Liver (tissue), 9 donors: Measurements from ENCODE around the gene ZNF276. TPM values are rescaled to one million over a fixed set of nuclear protein-coding genes. Genes with fewer than 3 reads are reported as not detected.

ENCODE experiments used
- DNase-seq: peaks from one replicate; pipeline ENCODE4 v3.0.0-alpha.2; 2017; ENCODE audit warnings: low spot score
- H3K27ac ChIP-seq, 2 donors: one replicate each; pipeline ENCODE4 v1.7.0; 2013; ENCODE audit warnings: inconsistent platforms in 2 of 2, low read length in 2 of 2, control low read depth in 1 of 2, low read depth in 1 of 2, mild to moderate bottlenecking in 1 of 2
- H3K27me3 ChIP-seq, 4 donors: one replicate each; pipeline versions ENCODE4 v1.6.1 to v1.7.0; 2013; ENCODE audit warnings: low read length in 3 of 4, inconsistent platforms in 1 of 4, mild to moderate bottlenecking in 1 of 4, moderate library complexity in 1 of 4; ENCODE audit not compliant: control insufficient read depth in 4 of 4, insufficient read depth in 4 of 4
- H3K36me3 ChIP-seq, 4 donors: one replicate each; pipeline versions ENCODE4 v1.6.1 to v1.7.0; 2013; ENCODE audit warnings: low read length in 3 of 4, mild to moderate bottlenecking in 3 of 4, low read depth in 1 of 4, moderate library complexity in 1 of 4; ENCODE audit not compliant: control insufficient read depth in 4 of 4, insufficient read depth in 3 of 4
- H3K4me1 ChIP-seq, 4 donors: one replicate each; pipeline versions ENCODE4 v1.6.1 to v1.7.0; 2013; ENCODE audit warnings: low read length in 3 of 4, mild to moderate bottlenecking in 3 of 4, moderate library complexity in 1 of 4; ENCODE audit not compliant: control insufficient read depth in 4 of 4, insufficient read depth in 4 of 4
- H3K4me3 ChIP-seq, 3 donors: one replicate each; pipeline versions ENCODE4 v1.6.1 to v1.7.0; 2013; ENCODE audit warnings: low read length in 3 of 3, control low read depth in 1 of 3, low read depth in 1 of 3, mild to moderate bottlenecking in 1 of 3
- H3K9ac ChIP-seq, 2 donors: one replicate each; pipeline ENCODE4 v1.7.0; 2013; ENCODE audit warnings: low read length in 2 of 2, mild to moderate bottlenecking in 2 of 2, moderate library complexity in 2 of 2, control low read depth in 1 of 2, low read depth in 1 of 2
- H3K9me3 ChIP-seq, 4 donors: one replicate each; pipeline versions ENCODE4 v1.6.1 to v1.7.0; 2013; ENCODE audit warnings: low read length in 3 of 4; ENCODE audit not compliant: control insufficient read depth in 4 of 4
- EGR1 ChIP-seq, 2 donors: IDR thresholded peaks; 2 replicates each; pipeline ENCODE4 v1.6.1; 2016 to 2018; ENCODE audit warnings: antibody characterized with exemption in 2 of 2, low read depth in 2 of 2
- FOXA1 ChIP-seq: IDR thresholded peaks from 2 replicates; pipeline ENCODE4 v1.6.1; 2016; ENCODE audit warnings: antibody characterized with exemption
- FOXA2 ChIP-seq: IDR thresholded peaks from 2 replicates; pipeline ENCODE4 v1.6.1; 2016; ENCODE audit warnings: antibody characterized with exemption
- GABPA ChIP-seq, 2 donors: IDR thresholded peaks in 1 of 2; conservative IDR thresholded peaks in 1 of 2; 2 replicates each; pipeline ENCODE4 v1.6.1; 2016; ENCODE audit warnings: antibody characterized with exemption in 2 of 2, mild to moderate bottlenecking in 1 of 2, moderate library complexity in 1 of 2
- HNF4A ChIP-seq, 2 donors: conservative IDR thresholded peaks; 2 replicates each; pipeline ENCODE4 v1.6.1; 2016; ENCODE audit warnings: antibody characterized with exemption in 2 of 2, mild to moderate bottlenecking in 2 of 2
- HNF4G ChIP-seq: IDR thresholded peaks from 2 replicates; pipeline ENCODE4 v1.6.1; 2016; ENCODE audit warnings: antibody characterized with exemption
- JUND ChIP-seq, 2 donors: IDR thresholded peaks; 2 replicates each; pipeline ENCODE4 v1.6.1; 2016; ENCODE audit warnings: antibody characterized with exemption in 2 of 2
- NR2F2 ChIP-seq: IDR thresholded peaks from 2 replicates; pipeline ENCODE4 v1.6.1; 2016; ENCODE audit warnings: antibody characterized with exemption
- RAD21 ChIP-seq, 2 donors: IDR thresholded peaks; 2 replicates each; pipeline ENCODE4 v1.6.1; 2016; ENCODE audit warnings: antibody characterized with exemption in 2 of 2, mild to moderate bottlenecking in 2 of 2
- RXRA ChIP-seq, 2 donors: IDR thresholded peaks; 2 replicates each; pipeline ENCODE4 v1.6.1; 2017 to 2018; ENCODE audit warnings: antibody characterized with exemption in 2 of 2, mild to moderate bottlenecking in 1 of 2
- SP1 ChIP-seq: IDR thresholded peaks from 2 replicates; pipeline ENCODE4 v1.6.1; 2018; ENCODE audit warnings: antibody characterized with exemption, mild to moderate bottlenecking
- TAF1 ChIP-seq: conservative IDR thresholded peaks from 2 replicates; pipeline ENCODE4 v1.6.1; 2016; ENCODE audit warnings: antibody characterized with exemption, mild to moderate bottlenecking
- YY1 ChIP-seq: IDR thresholded peaks from 2 replicates; pipeline ENCODE4 v1.6.1; 2016; ENCODE audit warnings: antibody characterized with exemption, mild to moderate bottlenecking
- WGBS: extraction: QIAGEN DNeasy Blood & Tissue Kit; methylation state at CpG from one replicate; pipeline ENCODE4 v1.1.7; 2013; 5-methylcytosine and 5-hydroxymethylcytosine counted together
- polyA plus RNA-seq, 2 donors: library from polyadenylated mRNA; stranded (reverse) in 1 of 2; unstranded in 1 of 2; fragments of 200-250 nt in 1 of 2; fragments of >200 nt in 1 of 2; fragmentation: Nextera tagmentation in 1 of 2; extraction: Ambion mirVana in 1 of 2; gene quantifications; one replicate each; pipeline versions ENCODE4 v1.2.1 to v1.2.3, GENCODE V29; 2013 to 2015
- total RNA-seq, 2 donors: library from RNA; depleted of rRNA; stranded (reverse); fragments of >200 nt; gene quantifications; one replicate each; pipeline ENCODE4 v1.2.3, GENCODE V29; 2014
- TF ChIP-seq, protein P1 (sequence below): IDR thresholded peaks from 2 replicates; pipeline ENCODE4 v1.6.1; 2016; ENCODE audit warnings: antibody characterized with exemption, mild to moderate bottlenecking
- TF ChIP-seq, protein P2 (sequence below): IDR thresholded peaks from 2 replicates; pipeline ENCODE4 v1.6.1; 2016; ENCODE audit warnings: antibody characterized with exemption
- TF ChIP-seq, protein P3 (sequence below): IDR thresholded peaks from 2 replicates; pipeline ENCODE4 v1.6.1; 2016; ENCODE audit warnings: antibody characterized with exemption
- TF ChIP-seq, protein P4 (sequence below): IDR thresholded peaks from 2 replicates; pipeline ENCODE4 v1.6.1; 2016; ENCODE audit warnings: antibody characterized with exemption
- TF ChIP-seq, protein P5 (sequence below): fragments of 150-350 bp; IDR thresholded peaks from 2 replicates; pipeline ENCODE4 v1.5.1; 2017; ENCODE audit warnings: improper control_type of control experiment, low read depth, low read length; ENCODE audit not compliant: missing input control
- donor health status: healthy.
- donor health status: healthy.
- donor health status: healthy.
- donor health status: healthy.
- donor health status: healthy.

Gene ZNF276
- total and polyA plus RNA-seq, 4 donors: 4.9 to 22.8 (median 8.7) TPM

DNA sequence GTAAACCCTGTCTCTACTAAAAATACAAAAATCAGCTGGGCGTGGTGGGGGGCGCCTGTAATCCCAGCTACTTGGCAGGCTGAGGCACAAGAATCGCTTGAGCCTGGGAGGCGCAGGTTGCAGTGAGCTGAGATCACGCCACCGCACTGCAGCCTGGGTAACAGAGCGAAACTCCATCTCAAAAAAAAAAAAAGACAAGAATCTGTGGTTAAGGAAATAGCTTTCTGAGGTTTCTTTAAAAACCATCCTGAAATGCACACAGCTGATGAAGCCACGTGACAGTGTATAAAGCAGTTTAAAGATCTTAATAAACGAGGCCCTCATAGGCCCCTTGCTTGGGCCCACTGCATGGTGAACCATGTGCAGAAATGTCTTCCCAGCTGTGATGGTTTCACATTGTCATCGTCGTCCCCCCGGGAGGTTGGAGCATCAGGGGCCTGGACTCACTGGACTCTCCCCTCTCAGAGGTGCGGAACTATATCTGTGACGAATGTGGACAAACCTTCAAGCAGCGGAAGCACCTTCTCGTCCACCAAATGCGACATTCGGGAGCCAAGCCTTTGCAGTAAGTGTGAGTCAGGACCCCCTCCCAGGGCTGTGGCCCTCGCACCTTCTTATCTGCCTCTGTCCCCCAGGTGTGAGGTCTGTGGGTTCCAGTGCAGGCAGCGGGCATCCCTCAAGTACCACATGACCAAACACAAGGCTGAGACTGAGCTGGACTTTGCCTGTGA, 16.2 kb downstream of the ZNF276 start:
- no peak for DNase-seq
- 94% methylated on average over 20 of the region's 20 CpGs for WGBS
- TF ChIP-seq YY1 (no peak), GABPA (IDR thresholded peaks at IDR 0.05 in 1 of 2, conservative IDR thresholded peaks at IDR 0.05 in 1 of 2) (no peak), SP1 (no peak), NR2F2 (no peak), RXRA (IDR thresholded peaks at IDR 0.05) (no peak), HNF4A (conservative IDR thresholded peaks at IDR 0.05) (no peak), FOXA1 (no peak), HNF4G (no peak), TAF1 (no peak), RAD21 (IDR thresholded peaks at IDR 0.05) (no peak), JUND (IDR thresholded peaks at IDR 0.05) (no peak)
- TF ChIP-seq, protein P1, sequence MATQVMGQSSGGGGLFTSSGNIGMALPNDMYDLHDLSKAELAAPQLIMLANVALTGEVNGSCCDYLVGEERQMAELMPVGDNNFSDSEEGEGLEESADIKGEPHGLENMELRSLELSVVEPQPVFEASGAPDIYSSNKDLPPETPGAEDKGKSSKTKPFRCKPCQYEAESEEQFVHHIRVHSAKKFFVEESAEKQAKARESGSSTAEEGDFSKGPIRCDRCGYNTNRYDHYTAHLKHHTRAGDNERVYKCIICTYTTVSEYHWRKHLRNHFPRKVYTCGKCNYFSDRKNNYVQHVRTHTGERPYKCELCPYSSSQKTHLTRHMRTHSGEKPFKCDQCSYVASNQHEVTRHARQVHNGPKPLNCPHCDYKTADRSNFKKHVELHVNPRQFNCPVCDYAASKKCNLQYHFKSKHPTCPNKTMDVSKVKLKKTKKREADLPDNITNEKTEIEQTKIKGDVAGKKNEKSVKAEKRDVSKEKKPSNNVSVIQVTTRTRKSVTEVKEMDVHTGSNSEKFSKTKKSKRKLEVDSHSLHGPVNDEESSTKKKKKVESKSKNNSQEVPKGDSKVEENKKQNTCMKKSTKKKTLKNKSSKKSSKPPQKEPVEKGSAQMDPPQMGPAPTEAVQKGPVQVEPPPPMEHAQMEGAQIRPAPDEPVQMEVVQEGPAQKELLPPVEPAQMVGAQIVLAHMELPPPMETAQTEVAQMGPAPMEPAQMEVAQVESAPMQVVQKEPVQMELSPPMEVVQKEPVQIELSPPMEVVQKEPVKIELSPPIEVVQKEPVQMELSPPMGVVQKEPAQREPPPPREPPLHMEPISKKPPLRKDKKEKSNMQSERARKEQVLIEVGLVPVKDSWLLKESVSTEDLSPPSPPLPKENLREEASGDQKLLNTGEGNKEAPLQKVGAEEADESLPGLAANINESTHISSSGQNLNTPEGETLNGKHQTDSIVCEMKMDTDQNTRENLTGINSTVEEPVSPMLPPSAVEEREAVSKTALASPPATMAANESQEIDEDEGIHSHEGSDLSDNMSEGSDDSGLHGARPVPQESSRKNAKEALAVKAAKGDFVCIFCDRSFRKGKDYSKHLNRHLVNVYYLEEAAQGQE: no peak
- TF ChIP-seq, protein P2, sequence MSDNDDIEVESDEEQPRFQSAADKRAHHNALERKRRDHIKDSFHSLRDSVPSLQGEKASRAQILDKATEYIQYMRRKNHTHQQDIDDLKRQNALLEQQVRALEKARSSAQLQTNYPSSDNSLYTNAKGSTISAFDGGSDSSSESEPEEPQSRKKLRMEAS: no peak
- TF ChIP-seq, protein P3, sequence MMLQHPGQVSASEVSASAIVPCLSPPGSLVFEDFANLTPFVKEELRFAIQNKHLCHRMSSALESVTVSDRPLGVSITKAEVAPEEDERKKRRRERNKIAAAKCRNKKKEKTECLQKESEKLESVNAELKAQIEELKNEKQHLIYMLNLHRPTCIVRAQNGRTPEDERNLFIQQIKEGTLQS: no peak
- H3K27me3 ChIP-seq: no peaks in the 10 kb centered on the region
- H3K36me3 ChIP-seq: peaks cover 37 to 83% (median 50%) of the 10 kb centered on the region in 4 donors
- no peak overlapping the region for H3K4me3 ChIP-seq
- H3K27ac ChIP-seq: no peak overlapping the region
- peaks cover 0 to 2% (median 0%) of the 10 kb centered on the region in 4 donors for H3K4me1 ChIP-seq
- no peaks in the 10 kb centered on the region for H3K9me3 ChIP-seq
- H3K9ac ChIP-seq: no peak overlapping the region

DNA sequence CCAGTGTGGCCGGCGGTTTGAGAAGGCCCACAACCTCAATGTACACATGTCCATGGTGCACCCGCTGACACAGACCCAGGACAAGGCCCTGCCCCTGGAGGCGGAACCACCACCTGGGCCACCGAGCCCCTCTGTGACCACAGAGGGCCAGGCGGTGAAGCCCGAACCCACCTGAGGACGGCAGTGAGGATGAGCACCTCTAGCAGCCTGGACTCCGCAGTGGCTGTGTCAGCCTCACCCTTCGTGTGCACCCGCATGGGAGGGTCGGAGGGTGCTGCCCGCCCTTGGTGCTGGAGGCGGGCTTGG, 16.7 kb downstream of the ZNF276 start:
- TF ChIP-seq, protein P4, sequence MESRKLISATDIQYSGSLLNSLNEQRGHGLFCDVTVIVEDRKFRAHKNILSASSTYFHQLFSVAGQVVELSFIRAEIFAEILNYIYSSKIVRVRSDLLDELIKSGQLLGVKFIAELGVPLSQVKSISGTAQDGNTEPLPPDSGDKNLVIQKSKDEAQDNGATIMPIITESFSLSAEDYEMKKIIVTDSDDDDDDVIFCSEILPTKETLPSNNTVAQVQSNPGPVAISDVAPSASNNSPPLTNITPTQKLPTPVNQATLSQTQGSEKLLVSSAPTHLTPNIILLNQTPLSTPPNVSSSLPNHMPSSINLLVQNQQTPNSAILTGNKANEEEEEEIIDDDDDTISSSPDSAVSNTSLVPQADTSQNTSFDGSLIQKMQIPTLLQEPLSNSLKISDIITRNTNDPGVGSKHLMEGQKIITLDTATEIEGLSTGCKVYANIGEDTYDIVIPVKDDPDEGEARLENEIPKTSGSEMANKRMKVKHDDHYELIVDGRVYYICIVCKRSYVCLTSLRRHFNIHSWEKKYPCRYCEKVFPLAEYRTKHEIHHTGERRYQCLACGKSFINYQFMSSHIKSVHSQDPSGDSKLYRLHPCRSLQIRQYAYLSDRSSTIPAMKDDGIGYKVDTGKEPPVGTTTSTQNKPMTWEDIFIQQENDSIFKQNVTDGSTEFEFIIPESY: no peak
- TF ChIP-seq JUND (IDR thresholded peaks at IDR 0.05): no peak
- TF ChIP-seq GABPA (IDR thresholded peaks at IDR 0.05 in 1 of 2, conservative IDR thresholded peaks at IDR 0.05 in 1 of 2): no peak
- no peak for TF ChIP-seq HNF4A (conservative IDR thresholded peaks at IDR 0.05)
- TF ChIP-seq TAF1: no peak
- no peak for TF ChIP-seq EGR1 (IDR thresholded peaks at IDR 0.05; ENCODE audit: low read depth in 2 of 2)
- no peak for TF ChIP-seq FOXA2
- TF ChIP-seq, protein P3: no peak
- no peak for TF ChIP-seq RXRA (IDR thresholded peaks at IDR 0.05)
- TF ChIP-seq NR2F2: no peak
- no peak for TF ChIP-seq HNF4G
- TF ChIP-seq YY1: no peak
- TF ChIP-seq SP1: no peak
- no peak for TF ChIP-seq FOXA1
- TF ChIP-seq, protein P2: no peak
- TF ChIP-seq, protein P5, sequence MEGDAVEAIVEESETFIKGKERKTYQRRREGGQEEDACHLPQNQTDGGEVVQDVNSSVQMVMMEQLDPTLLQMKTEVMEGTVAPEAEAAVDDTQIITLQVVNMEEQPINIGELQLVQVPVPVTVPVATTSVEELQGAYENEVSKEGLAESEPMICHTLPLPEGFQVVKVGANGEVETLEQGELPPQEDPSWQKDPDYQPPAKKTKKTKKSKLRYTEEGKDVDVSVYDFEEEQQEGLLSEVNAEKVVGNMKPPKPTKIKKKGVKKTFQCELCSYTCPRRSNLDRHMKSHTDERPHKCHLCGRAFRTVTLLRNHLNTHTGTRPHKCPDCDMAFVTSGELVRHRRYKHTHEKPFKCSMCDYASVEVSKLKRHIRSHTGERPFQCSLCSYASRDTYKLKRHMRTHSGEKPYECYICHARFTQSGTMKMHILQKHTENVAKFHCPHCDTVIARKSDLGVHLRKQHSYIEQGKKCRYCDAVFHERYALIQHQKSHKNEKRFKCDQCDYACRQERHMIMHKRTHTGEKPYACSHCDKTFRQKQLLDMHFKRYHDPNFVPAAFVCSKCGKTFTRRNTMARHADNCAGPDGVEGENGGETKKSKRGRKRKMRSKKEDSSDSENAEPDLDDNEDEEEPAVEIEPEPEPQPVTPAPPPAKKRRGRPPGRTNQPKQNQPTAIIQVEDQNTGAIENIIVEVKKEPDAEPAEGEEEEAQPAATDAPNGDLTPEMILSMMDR: no peak
- no peak for TF ChIP-seq RAD21 (IDR thresholded peaks at IDR 0.05)
- TF ChIP-seq, protein P1: no peak
- Histone ChIP-seq H3K27me3 (no peaks in the 10 kb centered on the region), H3K4me3 (no peak overlapping the region), H3K27ac (no peak overlapping the region), H3K4me1 (peaks cover 0 to 2% (median 0%) of the 10 kb centered on the region in 4 donors), H3K9ac (no peak overlapping the region), H3K36me3 (peaks cover 36 to 81% (median 50%) of the 10 kb centered on the region in 4 donors), H3K9me3 (no peaks in the 10 kb centered on the region)
- WGBS: 92% methylated on average over 14 of the region's 14 CpGs
- no peak for DNase-seq
